ENCODE results near the gene PDZK1. TPM values are rescaled to one million over a fixed set of nuclear protein-coding genes. Genes with fewer than 3 reads are reported as not detected.
"Not testable (repeated sequence)": the region's sequence is repeated elsewhere in the genome, so short reads cannot be mapped to it uniquely, and the experiment has no call there.

The PDZK1 gene
- total RNA-seq, 1 experiment from 2014 or later = 0.50 TPM

GRCh38 chr1:145688328-145688727 lies 18.8 kb downstream of the PDZK1 start:
- no peak for DNase-seq (ENCODE audit: low read depth, low spot score)
- in situ Hi-C loops (cut with HindIII; ENCODE audit: low pct_unique_long_range_greater_than_20kb, low sequenced_read_pairs) = no loop called here

GRCh38 chr1:145686078-145686477 lies 21.1 kb downstream of the PDZK1 start:
- DNase-seq (ENCODE audit: low read depth, low spot score); in situ Hi-C loops (cut with HindIII; ENCODE audit: low pct_unique_long_range_greater_than_20kb, low sequenced_read_pairs): not testable (repeated sequence)

GRCh38 chr1:145684858-145685257 lies 22.3 kb downstream of the PDZK1 start:
- in situ Hi-C loops (cut with HindIII; ENCODE audit: low pct_unique_long_range_greater_than_20kb, low sequenced_read_pairs); DNase-seq (ENCODE audit: low read depth, low spot score): not testable (repeated sequence)

- in situ Hi-C loops (cut with HindIII; ENCODE audit: low pct_unique_long_range_greater_than_20kb, low sequenced_read_pairs) = not testable (repeated sequence)
Observed at GRCh38 chr1:145673217-145673616, 34.0 kb downstream of the PDZK1 start.

GRCh38 chr1:145670995-145671745 lies 36.0 kb downstream of the PDZK1 start:
- in situ Hi-C loops (cut with HindIII; ENCODE audit: low pct_unique_long_range_greater_than_20kb, low sequenced_read_pairs) = not testable (repeated sequence)

More at GRCh38 chr1:145673217-145673616, 34.0 kb downstream of the PDZK1 start:
- not testable (repeated sequence) for DNase-seq (ENCODE audit: low read depth, low spot score)

GRCh38 chr1:145665015-145665414 lies 42.2 kb downstream of the PDZK1 start:
- DNase-seq (ENCODE audit: low read depth, low spot score); in situ Hi-C loops (cut with HindIII; ENCODE audit: low pct_unique_long_range_greater_than_20kb, low sequenced_read_pairs): not testable (repeated sequence)

More at GRCh38 chr1:145670995-145671745, 36.0 kb downstream of the PDZK1 start:
- not testable (repeated sequence) for DNase-seq (ENCODE audit: low read depth, low spot score)

- peak; percentile 9 for DNase-seq (ENCODE audit: low read depth, low spot score)
- in situ Hi-C loops (cut with HindIII; ENCODE audit: low pct_unique_long_range_greater_than_20kb, low sequenced_read_pairs) = not testable (repeated sequence)
Observed at GRCh38 chr1:145662502-145662901, 44.7 kb downstream of the PDZK1 start.

GRCh38 chr1:145656245-145656943 lies 50.8 kb downstream of the PDZK1 start:
- in situ Hi-C loops (cut with HindIII; ENCODE audit: low pct_unique_long_range_greater_than_20kb, low sequenced_read_pairs); DNase-seq (ENCODE audit: low read depth, low spot score): not testable (repeated sequence)

GRCh38 chr1:145643990-145644389 lies 63.2 kb downstream of the PDZK1 start:
- DNase-seq (ENCODE audit: low read depth, low spot score); in situ Hi-C loops (cut with HindIII; ENCODE audit: low pct_unique_long_range_greater_than_20kb, low sequenced_read_pairs): not testable (repeated sequence)

- DNase-seq (ENCODE audit: low read depth, low spot score); in situ Hi-C loops (cut with HindIII; ENCODE audit: low pct_unique_long_range_greater_than_20kb, low sequenced_read_pairs): not testable (repeated sequence)
Observed at GRCh38 chr1:145641886-145642285, 65.3 kb downstream of the PDZK1 start.

GRCh38 chr1:145636237-145636636 lies 70.9 kb downstream of the PDZK1 start:
- in situ Hi-C loops (cut with HindIII; ENCODE audit: low pct_unique_long_range_greater_than_20kb, low sequenced_read_pairs); DNase-seq (ENCODE audit: low read depth, low spot score): not testable (repeated sequence)

GRCh38 chr1:145622177-145622576 lies 85.0 kb downstream of the PDZK1 start:
- in situ Hi-C loops (cut with HindIII; ENCODE audit: low pct_unique_long_range_greater_than_20kb, low sequenced_read_pairs); DNase-seq (ENCODE audit: low read depth, low spot score): not testable (repeated sequence)

Other genes with a start within 250 kb of the PDZK1 start
- 47.7 and 62.4 TPM in 2 replicates for gene GPR89A, start 99.4 kb downstream of the PDZK1 start, total RNA-seq (2014; rRNA removed; shearing (Covaris generic))
- gene CD160, start 12.1 kb upstream of the PDZK1 start, total RNA-seq (2014; rRNA removed; shearing (Covaris generic)) = 3.0 and 4.0 TPM in 2 replicates
- 18.2 and 19.6 TPM in 2 replicates for gene RNF115, start 116.7 kb upstream of the PDZK1 start, total RNA-seq (2014; rRNA removed; shearing (Covaris generic))
- 55.8 and 61.3 TPM in 2 replicates for gene POLR3C, start 116.8 kb upstream of the PDZK1 start, total RNA-seq (2014; rRNA removed; shearing (Covaris generic))
- 9.4 and 15.5 TPM in 2 replicates for gene NUDT17, start 138.3 kb upstream of the PDZK1 start, total RNA-seq (2014; rRNA removed; shearing (Covaris generic))
- gene PIAS3, start 151.7 kb upstream of the PDZK1 start, total RNA-seq (2014; rRNA removed; shearing (Covaris generic)) = 16.4 and 19.4 TPM in 2 replicates
- not detected in 2 replicates for gene ANKRD35, start 178.5 kb upstream of the PDZK1 start, total RNA-seq (2014; rRNA removed; shearing (Covaris generic))
- gene ITGA10, start 202.7 kb upstream of the PDZK1 start, total RNA-seq (2014; rRNA removed; shearing (Covaris generic)) = 5.7 and 6.2 TPM in 2 replicates
- 50.0 and 52.1 TPM in 2 replicates for gene PEX11B, start 211.3 kb upstream of the PDZK1 start, total RNA-seq (2014; rRNA removed; shearing (Covaris generic))
- gene RBM8A, start 220.1 kb upstream of the PDZK1 start, total RNA-seq (2014; rRNA removed; shearing (Covaris generic)) = 261 and 288 TPM in 2 replicates

Measured in SK-MEL-5 (cell line).